NAMALWA (cell line): ENCODE data around the gene TMEM231.
"Not testable (repeated sequence)": the region's sequence is repeated elsewhere in the genome, so short reads cannot be mapped to it uniquely, and the experiment has no call there.

Experiments used
- DNase-seq: peaks from one replicate; pipeline ENCODE4 v3.0.0-alpha.2; 2015; ENCODE audit warnings: low spot score

TMEM231 gene

GRCh38 chr16:75555707-75556430 lies at the start of gene TMEM231:
TMEM231 (minus strand) TSS chr16:75556252; CDS start chr16:75556209, 43 bp downstream.
- peak; percentile 98 for DNase-seq

GRCh38 chr16:75603241-75603640 lies 47.2 kb upstream of the TMEM231 start:
- DNase-seq, result no peak

GRCh38 chr16:75599452-75600277 lies 43.6 kb upstream of the TMEM231 start:
- no peak for DNase-seq

GRCh38 chr16:75593825-75594820 lies 38.1 kb upstream of the TMEM231 start:
- DNase-seq, result peak; percentile 66

- no peak for DNase-seq
Measured at GRCh38 chr16:75593308-75593707, 37.3 kb upstream of the TMEM231 start.

- DNase-seq, result not testable (repeated sequence)
Measured at GRCh38 chr16:75591927-75592326, 35.9 kb upstream of the TMEM231 start.

- DNase-seq, result no peak
Measured at GRCh38 chr16:75590920-75591843, 35.1 kb upstream of the TMEM231 start.

GRCh38 chr16:75589306-75589705 lies 33.3 kb upstream of the TMEM231 start:
- DNase-seq, result no peak

GRCh38 chr16:75588716-75589115 lies 32.7 kb upstream of the TMEM231 start:
- no peak for DNase-seq

- DNase-seq, result peak; percentile 24
Measured at GRCh38 chr16:75584108-75584507, 28.1 kb upstream of the TMEM231 start.

GRCh38 chr16:75579281-75579834 lies 23.3 kb upstream of the TMEM231 start:
- DNase-seq, result no peak

GRCh38 chr16:75578725-75579124 lies 22.7 kb upstream of the TMEM231 start:
- no peak for DNase-seq

- DNase-seq, result no peak
Measured at GRCh38 chr16:75578212-75578611, 22.2 kb upstream of the TMEM231 start.

GRCh38 chr16:75576384-75576811 lies 20.3 kb upstream of the TMEM231 start:
- DNase-seq, result no peak

- no peak for DNase-seq
Measured at GRCh38 chr16:75575958-75576357, 19.9 kb upstream of the TMEM231 start.

- no peak for DNase-seq
Measured at GRCh38 chr16:75573955-75574354, 17.9 kb upstream of the TMEM231 start.

GRCh38 chr16:75572864-75573542 lies 17.0 kb upstream of the TMEM231 start:
- no peak for DNase-seq

GRCh38 chr16:75570396-75571065 lies 14.5 kb upstream of the TMEM231 start:
- DNase-seq, result peak; percentile 46

- no peak for DNase-seq
Measured at GRCh38 chr16:75567911-75568310, 11.9 kb upstream of the TMEM231 start.
